H1 (cell line): ENCODE measurements around the gene SEMA3B. TPM values are rescaled to one million over a fixed set of nuclear protein-coding genes. Genes with fewer than 3 reads are reported as not detected.
A peak's percentile ranks its signal among the peaks of the same experiment; 100 is the strongest.

Experiments
- CTCF ChIA-PET: fragments of 300-600 bp; sonication (Branson Sonifier 250); formaldehyde crosslinking; loops from one replicate; lab custom pipeline; 2021; ENCODE audit not compliant: partially characterized antibody; lab: Charles Lee
- POLR2A ChIA-PET: fragments of 300-600 bp; sonication (Branson Sonifier 250); formaldehyde crosslinking; loops from one replicate; lab custom pipeline; 2021; ENCODE audit warnings: inconsistent platforms; ENCODE audit not compliant: partially characterized antibody; lab: Charles Lee
- DNase-seq, 2 experiments: peaks; one replicate each; pipeline versions ENCODE4 v3.0.0 to v3.0.0-alpha.2; 2010 to 2022; ENCODE audit warnings: low spot score in 2 of 2, low read depth in 1 of 2, mixed read lengths in 1 of 2
- FAIRE-seq: peaks from 2 replicates; lab custom pipeline; 2011; peaks lifted over from hg19 to GRCh38; lab: Jason Lieb, UNC
- H2AFZ ChIP-seq: 2 replicates; pipeline ENCODE4 v1.8.1; 2012; ENCODE audit warnings: low read length, inconsistent platforms
- H2AK5ac ChIP-seq: 2 replicates; pipeline ENCODE4 v1.6.1; 2013; ENCODE audit warnings: low read depth, low read length
- H2BK120ac ChIP-seq: replicated peaks from 2 replicates; pipeline ENCODE3; 2013; ENCODE audit warnings: low read depth, low read length, inconsistent platforms
- H2BK12ac ChIP-seq: 2 replicates; pipeline ENCODE4 v1.6.1; 2013; ENCODE audit warnings: low read depth, low read length
- H2BK15ac ChIP-seq: 2 replicates; pipeline ENCODE4 v1.6.1; 2013; ENCODE audit warnings: low read length
- H2BK20ac ChIP-seq: 2 replicates; pipeline ENCODE4 v1.6.1; 2013; ENCODE audit warnings: low read length
- H2BK5ac ChIP-seq: 2 replicates; pipeline ENCODE4 v1.6.1; 2013; ENCODE audit warnings: low read depth, low read length
- H3K14ac ChIP-seq: 2 replicates; pipeline ENCODE4 v1.6.1; 2013; ENCODE audit warnings: inconsistent platforms; ENCODE audit not compliant: insufficient read length
- H3K18ac ChIP-seq: 2 replicates; pipeline ENCODE4 v1.6.1; 2013; ENCODE audit warnings: low read length; ENCODE audit errors: extremely low read depth
- H3K23ac ChIP-seq: 2 replicates; pipeline ENCODE4 v1.6.1; 2013; ENCODE audit warnings: inconsistent platforms; ENCODE audit not compliant: insufficient read length
- H3K23me2 ChIP-seq: 2 replicates; pipeline ENCODE4 v1.6.1; 2013; ENCODE audit warnings: low read depth, low read length
- H3K27ac ChIP-seq: 2 replicates; pipeline ENCODE4 v1.6.1; 2011; ENCODE audit warnings: low read depth, low read length, inconsistent platforms
- H3K27me3 ChIP-seq, 4 experiments: replicated peaks in 1 of 4; 1 replicate in 1 of 4; 2 replicates in 3 of 4; pipeline versions ENCODE4 v1.6.1 to v1.8.1; 2011 to 2013; ENCODE audit warnings: low read length in 3 of 4, mild to moderate bottlenecking in 3 of 4, inconsistent platforms in 2 of 4, mixed read lengths in 2 of 4, moderate library complexity in 1 of 4; ENCODE audit not compliant: control insufficient read depth in 3 of 4, insufficient read depth in 3 of 4; ENCODE audit errors: extremely low read depth in 1 of 4
- H3K36me3 ChIP-seq, 4 experiments: 2 replicates each; pipeline versions ENCODE4 v1.6.1 to v1.8.1; 2011 to 2013; ENCODE audit warnings: mild to moderate bottlenecking in 4 of 4, low read length in 3 of 4, moderate library complexity in 2 of 4, control low read depth in 1 of 4, inconsistent platforms in 1 of 4; ENCODE audit not compliant: insufficient read depth in 4 of 4, control insufficient read depth in 2 of 4
- H3K4ac ChIP-seq: replicated peaks from 2 replicates; pipeline ENCODE3; 2013; ENCODE audit warnings: low read length, low read depth, mixed read lengths, inconsistent platforms; ENCODE audit not compliant: insufficient read length
- H3K4me1 ChIP-seq, 4 experiments: replicated peaks in 1 of 4; 1 replicate in 1 of 4; 2 replicates in 3 of 4; pipeline versions ENCODE4 v1.6.1 to v1.8.1; 2011 to 2013; ENCODE audit warnings: low read length in 3 of 4, inconsistent platforms in 2 of 4, mixed read lengths in 1 of 4; ENCODE audit not compliant: insufficient read depth in 4 of 4, control insufficient read depth in 3 of 4
- H3K4me2 ChIP-seq, 2 experiments: 2 replicates each; pipeline versions ENCODE4 v1.6.1 to v1.8.1; 2011 to 2013; ENCODE audit warnings: low read depth in 2 of 2, low read length in 2 of 2, control low read depth in 1 of 2, inconsistent platforms in 1 of 2, mild to moderate bottlenecking in 1 of 2; ENCODE audit not compliant: insufficient read depth in 1 of 2
- H3K4me3 ChIP-seq, 4 experiments: fragments of 200-600, 300-600 bp in 1 of 4; sonication (generic), shearing (Covaris generic), sonication (Bioruptor Twin) in 1 of 4; 2 replicates each; pipeline versions ENCODE4 v1.5.1 to v1.8.1; 2011 to 2016; ENCODE audit warnings: low read length in 4 of 4, low read depth in 3 of 4, control low read depth in 2 of 4, inconsistent platforms in 2 of 4, mild to moderate bottlenecking in 2 of 4, mixed read lengths in 1 of 4, moderate library complexity in 1 of 4; ENCODE audit not compliant: insufficient read depth in 2 of 4; ENCODE audit errors: extremely low read depth in 1 of 4
- H3K56ac ChIP-seq: replicated peaks from 2 replicates; pipeline ENCODE3; 2013; ENCODE audit warnings: low read depth, mild to moderate bottlenecking, mixed read lengths, low read length, inconsistent platforms; ENCODE audit not compliant: insufficient read length
- H3K79me1 ChIP-seq: 2 replicates; pipeline ENCODE4 v1.6.1; 2013; ENCODE audit warnings: low read depth, low read length, control low read depth
- H3K79me2 ChIP-seq, 2 experiments: 2 replicates each; pipeline versions ENCODE4 v1.6.1 to v1.8.1; 2012 to 2013; ENCODE audit warnings: low read length in 2 of 2, mild to moderate bottlenecking in 2 of 2, inconsistent platforms in 1 of 2; ENCODE audit not compliant: insufficient read depth in 2 of 2, control insufficient read depth in 1 of 2
- H3K9ac ChIP-seq, 4 experiments: replicated peaks in 1 of 4; 1 replicate in 1 of 4; 2 replicates in 3 of 4; pipeline versions ENCODE4 v1.6.1 to v1.8.1; 2011 to 2013; ENCODE audit warnings: low read depth in 3 of 4, low read length in 3 of 4, control low read depth in 2 of 4, mild to moderate bottlenecking in 2 of 4, moderate library complexity in 2 of 4, inconsistent platforms in 1 of 4; ENCODE audit errors: extremely low read depth in 1 of 4
- H3K9me3 ChIP-seq, 2 experiments: 2 replicates each; pipeline versions ENCODE4 v1.6.1 to v1.8.1; 2012 to 2013; ENCODE audit warnings: mild to moderate bottlenecking in 2 of 2, moderate library complexity in 2 of 2, control low read depth in 1 of 2, inconsistent platforms in 1 of 2, low read depth in 1 of 2, low read length in 1 of 2, mixed read lengths in 1 of 2; ENCODE audit not compliant: insufficient read depth in 2 of 2
- H4K20me1 ChIP-seq, 2 experiments: replicated peaks in 1 of 2; 2 replicates each; pipeline versions ENCODE3 to v1.8.1; 2011 to 2013; ENCODE audit warnings: inconsistent platforms in 2 of 2, low read length in 2 of 2, mild to moderate bottlenecking in 1 of 2; ENCODE audit not compliant: insufficient read depth in 2 of 2, control insufficient read depth in 1 of 2
- H4K5ac ChIP-seq: 2 replicates; pipeline ENCODE4 v1.6.1; 2013; ENCODE audit warnings: low read length, low read depth, mixed read lengths, inconsistent platforms; ENCODE audit not compliant: insufficient read length
- H4K8ac ChIP-seq: 2 replicates; pipeline ENCODE4 v1.8.0; 2013; ENCODE audit warnings: mild to moderate bottlenecking, moderate library complexity, low read length, inconsistent platforms; ENCODE audit not compliant: insufficient read depth; ENCODE audit errors: extremely low read depth
- H4K91ac ChIP-seq: replicated peaks from 2 replicates; pipeline ENCODE3; 2013; ENCODE audit warnings: low read length, mixed read lengths, inconsistent platforms; ENCODE audit not compliant: insufficient read length
- BCL11A ChIP-seq, 2 experiments: IDR thresholded peaks; one replicate each; pipeline ENCODE4 v1.6.1; 2011; ENCODE audit warnings: low read depth in 2 of 2, low read length in 2 of 2, mild to moderate bottlenecking in 2 of 2
- CEBPB ChIP-seq: IDR thresholded peaks from 2 replicates; pipeline ENCODE4 v1.6.1; 2012; ENCODE audit warnings: low read depth, low read length
- CHD2 ChIP-seq: IDR thresholded peaks from 2 replicates; pipeline ENCODE4 v1.6.1; 2012; ENCODE audit warnings: low read length, improper control_type of control experiment
- EP300 ChIP-seq, 2 experiments: IDR thresholded peaks; 1 replicate in 1 of 2; 2 replicates in 1 of 2; pipeline ENCODE4 v1.6.1; 2011 to 2012; ENCODE audit warnings: low read depth in 2 of 2, low read length in 2 of 2, mild to moderate bottlenecking in 2 of 2, borderline replicate concordance in 1 of 2, inconsistent platforms in 1 of 2, moderate library complexity in 1 of 2
- FOSL1 ChIP-seq: IDR thresholded peaks from 2 replicates; pipeline ENCODE4 v1.6.1; 2011; ENCODE audit warnings: mild to moderate bottlenecking, low read depth, low read length, moderate library complexity; ENCODE audit not compliant: insufficient read depth
- POLR2AphosphoS5 ChIP-seq: IDR thresholded peaks from 2 replicates; pipeline ENCODE4 v1.6.1; 2011; ENCODE audit warnings: low read depth, low read length
- RXRA ChIP-seq: IDR thresholded peaks from 2 replicates; pipeline ENCODE4 v1.6.1; 2011; ENCODE audit warnings: low read depth, mild to moderate bottlenecking, low read length, moderate library complexity; ENCODE audit not compliant: insufficient read depth
- SIN3A ChIP-seq, 2 experiments: IDR thresholded peaks in 1 of 2; conservative IDR thresholded peaks in 1 of 2; 2 replicates each; pipeline ENCODE4 v1.6.1; 2011 to 2012; ENCODE audit warnings: low read length in 2 of 2, improper control_type of control experiment in 1 of 2, low read depth in 1 of 2, mild to moderate bottlenecking in 1 of 2
- TCF12 ChIP-seq: IDR thresholded peaks from 2 replicates; pipeline ENCODE4 v1.6.1; 2011; ENCODE audit warnings: low read depth, mild to moderate bottlenecking, low read length
- ZNF274 ChIP-seq: IDR thresholded peaks from 2 replicates; pipeline ENCODE4 v1.7.0; 2012; ENCODE audit warnings: low read length, borderline replicate concordance; ENCODE audit errors: extremely low read depth
- WGBS, 2 experiments: shearing (Covaris generic) in 1 of 2; methylation state at CpG; one replicate each; pipeline versions ENCODE4 v1.1.6 to v1.1.7; 2013 to 2015; ENCODE audit warnings: low lambda C conversion rate in 2 of 2, mixed read lengths in 2 of 2, inconsistent platforms in 1 of 2, low coverage in 1 of 2, missing lambda C conversion rate in 1 of 2; ENCODE audit not compliant: insufficient replicate concordance in 2 of 2, insufficient coverage in 1 of 2, insufficient read length in 1 of 2; ENCODE audit errors: extremely low coverage in 1 of 2, missing lambda C conversion rate in 1 of 2; 5-methylcytosine and 5-hydroxymethylcytosine counted together
- polyA plus RNA-seq, 7 experiments: library from polyadenylated mRNA; depleted of rRNA in 3 of 7; stranded (reverse) in 5 of 7; unstranded in 2 of 7; fragments of >200 nt in 5 of 7; fragments of 200-250 nt in 2 of 7; gene quantifications; 1 replicate in 5 of 7; 2 replicates in 1 of 7; 4 replicates in 1 of 7; pipeline versions ENCODE4 v1.2.1 to v1.2.3, GENCODE V29; 2011 to 2013; ENCODE audit warnings: missing spikeins in 2 of 7, mixed read lengths in 2 of 7
- total RNA-seq: library from RNA; stranded (reverse); fragmentation: NEBNext Ultra II Directional; extraction: Animal tissue kit (Norgen Biotek cat#: 25700); gene quantifications from 2 replicates; pipeline ENCODE4 v1.2.1, GENCODE V29; 2021
- TF ChIP-seq, protein P1 (sequence below): IDR thresholded peaks from 2 replicates; pipeline ENCODE4 v1.6.1; 2012; ENCODE audit warnings: low read length, inconsistent platforms

Gene SEMA3B
- total and polyA plus RNA-seq, 2 of the 8 experiments (the other 6 are each of a cell fraction or from before 2014, with no cell fraction given), result 3.0 to 4.7 TPM

DNA sequence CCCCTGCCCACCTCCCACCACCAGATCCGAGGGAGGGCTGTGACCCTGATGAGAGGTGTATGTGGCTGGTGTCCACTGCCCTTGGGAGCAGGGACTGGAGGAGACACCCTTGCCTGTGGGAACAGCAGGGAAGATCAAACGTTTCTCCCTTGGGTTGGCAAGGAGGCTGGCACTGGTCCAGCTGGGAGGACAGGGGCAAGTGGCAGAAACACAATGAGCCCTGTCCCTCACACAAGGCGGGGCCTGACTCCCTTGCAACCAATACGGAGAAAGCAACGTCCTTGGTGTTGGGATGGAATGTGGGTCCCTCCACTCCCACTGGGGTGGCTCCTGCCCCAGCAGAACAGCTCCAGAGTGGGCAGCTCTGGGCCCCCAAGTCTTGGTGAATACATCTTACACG lies 48.4 kb downstream of the SEMA3B start:
- no peak overlapping the region for H3K4me3 ChIP-seq
- no peak overlapping the region for H3K14ac ChIP-seq
- H3K27ac ChIP-seq, result no peak overlapping the region; the same call in 1 of the 2 replicates
- no peak overlapping the region for H4K5ac ChIP-seq
- no peaks in the 10 kb centered on the region for H3K27me3 ChIP-seq
- DNase-seq (no peak), FAIRE-seq (no peak)
- peaks cover 0 to 1% of the 10 kb centered on the region in 2 experiments; a peak in 1 of 4 replicates for H3K9me3 ChIP-seq
- H2AFZ ChIP-seq, result no peak overlapping the region
- H2BK15ac ChIP-seq, result no peak overlapping the region
- H2BK120ac ChIP-seq, result no peak overlapping the region
- peak overlapping the region in 1 of 4 experiments; percentile 10; a peak in 1 of 7 replicates for H3K9ac ChIP-seq
- H2BK20ac ChIP-seq, result no peak overlapping the region
- H3K23ac ChIP-seq, result no peak overlapping the region
- H2BK5ac ChIP-seq, result no peak overlapping the region
- no peak overlapping the region for H4K91ac ChIP-seq
- H3K79me2 ChIP-seq, result peaks cover 0 to 25% of the 10 kb centered on the region in 2 experiments; a peak in 3 of 4 replicates
- H3K23me2 ChIP-seq, result peaks cover 10% of the 10 kb centered on the region
- H4K8ac ChIP-seq, result peak overlapping the region; percentile 54; the same call in 1 of the 2 replicates
- no peak overlapping the region; a peak in 1 of 4 replicates for H3K4me2 ChIP-seq
- WGBS, 2 experiments, result 83% methylated on average over 6 of the region's 6 CpGs; no CpG with 5 or more reads in 1 of the 2 experiments
- H3K4ac ChIP-seq, result no peak overlapping the region
- peaks cover 16 to 34% (median 28%) of the 10 kb centered on the region in 4 experiments for H3K36me3 ChIP-seq
- no peak overlapping the region for H2BK12ac ChIP-seq
- POLR2A ChIA-PET, result interaction anchor here (0.7 to 12.6 kb wide), 3 partner anchors 12 to 25 kb away, joined by 3 to 149 read pairs (median 36); partner anchors contain the start of genes HYAL1, HYAL3, IFRD2 and NAA80
- no peak overlapping the region for H2AK5ac ChIP-seq
- no peak overlapping the region for H3K18ac ChIP-seq
- CTCF ChIA-PET, result interaction anchor here (0.6 to 3.6 kb wide), 5 partner anchors 10 to 139 kb away, joined by 4 to 17 read pairs (median 5); partner anchors contain the start of genes HYAL1 and TUSC2
- no peak overlapping the region for H3K56ac ChIP-seq
- peaks cover 20% of the 10 kb centered on the region for H3K79me1 ChIP-seq
- peaks cover 19 to 35% of the 10 kb centered on the region in 2 experiments for H4K20me1 ChIP-seq
- peaks cover 0 to 15% (median 10%) of the 10 kb centered on the region in 4 experiments; a peak in 6 of 7 replicates for H3K4me1 ChIP-seq
- TF ChIP-seq ZNF274 (no peak), POLR2AphosphoS5 (no peak), RXRA (no peak), EP300 (IDR thresholded peaks at IDR 0.05; ENCODE audit: borderline replicate concordance in 1 of 2, low read depth in 2 of 2, low read length in 2 of 2) (no peak), CEBPB (no peak), TCF12 (no peak), BCL11A (IDR thresholded peaks at IDR 0.05; ENCODE audit: low read depth in 2 of 2, low read length in 2 of 2) (no peak), CHD2 (no peak), FOSL1 (no peak), SIN3A (conservative IDR thresholded peaks at IDR 0.05 in 1 of 2, IDR thresholded peaks at IDR 0.05 in 1 of 2; ENCODE audit: low read depth in 1 of 2, low read length in 2 of 2) (no peak)
- TF ChIP-seq, protein P1, sequence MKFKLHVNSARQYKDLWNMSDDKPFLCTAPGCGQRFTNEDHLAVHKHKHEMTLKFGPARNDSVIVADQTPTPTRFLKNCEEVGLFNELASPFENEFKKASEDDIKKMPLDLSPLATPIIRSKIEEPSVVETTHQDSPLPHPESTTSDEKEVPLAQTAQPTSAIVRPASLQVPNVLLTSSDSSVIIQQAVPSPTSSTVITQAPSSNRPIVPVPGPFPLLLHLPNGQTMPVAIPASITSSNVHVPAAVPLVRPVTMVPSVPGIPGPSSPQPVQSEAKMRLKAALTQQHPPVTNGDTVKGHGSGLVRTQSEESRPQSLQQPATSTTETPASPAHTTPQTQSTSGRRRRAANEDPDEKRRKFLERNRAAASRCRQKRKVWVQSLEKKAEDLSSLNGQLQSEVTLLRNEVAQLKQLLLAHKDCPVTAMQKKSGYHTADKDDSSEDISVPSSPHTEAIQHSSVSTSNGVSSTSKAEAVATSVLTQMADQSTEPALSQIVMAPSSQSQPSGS, result no peak
